H9 (cell line): ENCODE measurements around the gene EDN1. TPM values are rescaled to one million over a fixed set of nuclear protein-coding genes. Genes with fewer than 3 reads are reported as not detected.

Experiments
- DNase-seq: peaks from one replicate; pipeline ENCODE4 v3.0.0-alpha.2; 2017
- H2AFZ ChIP-seq: one replicate; pipeline ENCODE4 v1.6.1; 2013; ENCODE audit warnings: mild to moderate bottlenecking, low read length, control low read depth, moderate library complexity
- H2AK5ac ChIP-seq: 2 replicates; pipeline ENCODE4 v1.6.1; 2013; ENCODE audit warnings: low read length, control low read depth, mixed read lengths; ENCODE audit not compliant: insufficient read length
- H2BK120ac ChIP-seq: one replicate; pipeline ENCODE4 v1.6.1; 2013; ENCODE audit warnings: low read depth, mild to moderate bottlenecking, low read length, control low read depth, inconsistent platforms; ENCODE audit not compliant: poor library complexity, severe bottlenecking
- H2BK12ac ChIP-seq: 2 replicates; pipeline ENCODE4 v1.6.1; 2013; ENCODE audit warnings: low read length, control low read depth, mixed read lengths, low read depth; ENCODE audit not compliant: insufficient read length
- H2BK15ac ChIP-seq: 2 replicates; pipeline ENCODE4 v1.6.1; 2013; ENCODE audit warnings: low read depth, low read length, control low read depth
- H2BK20ac ChIP-seq: one replicate; pipeline ENCODE4 v1.6.1; 2013; ENCODE audit warnings: low read depth, mild to moderate bottlenecking, low read length, control low read depth, inconsistent platforms; ENCODE audit not compliant: poor library complexity, severe bottlenecking
- H2BK5ac ChIP-seq: 2 replicates; pipeline ENCODE4 v1.6.1; 2013; ENCODE audit warnings: low read length, control low read depth, mixed read lengths; ENCODE audit not compliant: insufficient read length
- H3K14ac ChIP-seq: 2 replicates; pipeline ENCODE4 v1.6.1; 2013; ENCODE audit warnings: low read length, control low read depth; ENCODE audit not compliant: insufficient read depth
- H3K18ac ChIP-seq: 2 replicates; pipeline ENCODE4 v1.6.1; 2013; ENCODE audit warnings: low read depth, mild to moderate bottlenecking, mixed read lengths, low read length, control low read depth; ENCODE audit not compliant: insufficient read length
- H3K23ac ChIP-seq: 2 replicates; pipeline ENCODE4 v1.6.1; 2013; ENCODE audit warnings: low read length, control low read depth, mixed read lengths, low read depth; ENCODE audit not compliant: insufficient read length
- H3K23me2 ChIP-seq: 2 replicates; pipeline ENCODE4 v1.6.1; 2013; ENCODE audit warnings: low read depth, mild to moderate bottlenecking, mixed read lengths, low read length, control low read depth; ENCODE audit not compliant: insufficient read length, poor library complexity, severe bottlenecking
- H3K27ac ChIP-seq: 2 replicates; pipeline ENCODE4 v1.5.1; 2013; ENCODE audit warnings: low read length, control low read depth, mixed read lengths, low read depth; ENCODE audit not compliant: insufficient read length
- H3K27me3 ChIP-seq: 2 replicates; pipeline ENCODE4 v1.6.1; 2013; ENCODE audit warnings: low read length, control low read depth, inconsistent platforms; ENCODE audit not compliant: insufficient read depth
- H3K4ac ChIP-seq: 2 replicates; pipeline ENCODE4 v1.6.1; 2013; ENCODE audit warnings: low read depth, mild to moderate bottlenecking, control low read depth, inconsistent platforms, low read length, moderate library complexity
- H3K4me1 ChIP-seq: 2 replicates; pipeline ENCODE4 v1.6.1; 2013; ENCODE audit warnings: low read length, control low read depth, inconsistent platforms; ENCODE audit not compliant: insufficient read depth
- H3K4me2 ChIP-seq: 2 replicates; pipeline ENCODE4 v1.6.1; 2013; ENCODE audit warnings: low read length, control low read depth, mixed read lengths; ENCODE audit not compliant: insufficient read length, insufficient read depth
- H3K56ac ChIP-seq: 2 replicates; pipeline ENCODE4 v1.6.1; 2013; ENCODE audit warnings: low read depth, mild to moderate bottlenecking, mixed read lengths, low read length, control low read depth; ENCODE audit not compliant: insufficient read length
- H3K79me1 ChIP-seq: 2 replicates; pipeline ENCODE4 v1.6.1; 2013; ENCODE audit warnings: low read depth, mild to moderate bottlenecking, moderate library complexity, low read length, control low read depth, inconsistent platforms; ENCODE audit not compliant: insufficient read depth, poor library complexity, severe bottlenecking
- H3K79me2 ChIP-seq: 2 replicates; pipeline ENCODE4 v1.6.1; 2013; ENCODE audit warnings: low read length, control low read depth, inconsistent platforms; ENCODE audit not compliant: insufficient read depth
- H3K9ac ChIP-seq: 2 replicates; pipeline ENCODE4 v1.6.1; 2013; ENCODE audit warnings: low read length, control low read depth, mixed read lengths; ENCODE audit not compliant: insufficient read length; ENCODE audit errors: extremely low read depth
- H3K9me3 ChIP-seq: one replicate; pipeline ENCODE4 v1.6.1; 2013; ENCODE audit warnings: low read depth, low read length, inconsistent platforms; ENCODE audit not compliant: control insufficient read depth
- H3T11ph ChIP-seq: one replicate; pipeline ENCODE4 v1.6.1; 2013; ENCODE audit warnings: mild to moderate bottlenecking, low read length, control low read depth, inconsistent platforms
- H4K20me1 ChIP-seq: one replicate; pipeline ENCODE4 v1.6.1; 2013; ENCODE audit not compliant: control insufficient read depth, insufficient read length, insufficient read depth
- H4K5ac ChIP-seq: 2 replicates; pipeline ENCODE4 v1.6.1; 2013; ENCODE audit warnings: low read depth, mild to moderate bottlenecking, mixed read lengths, low read length, control low read depth; ENCODE audit not compliant: insufficient read length
- H4K8ac ChIP-seq: replicated peaks from 2 replicates; pipeline ENCODE4 v1.6.1; 2013; ENCODE audit warnings: low read length, control low read depth, mixed read lengths, low read depth; ENCODE audit not compliant: insufficient read length
- H4K91ac ChIP-seq: 2 replicates; pipeline ENCODE4 v1.6.1; 2013; ENCODE audit warnings: low read depth, mild to moderate bottlenecking, moderate library complexity, mixed read lengths, low read length, control low read depth; ENCODE audit not compliant: insufficient read length
- H3K27ac Mint-ChIP-seq, 3 experiments: 2 replicates in 2 of 3; 3 replicates in 1 of 3; pipeline ENCODE4 v1.8.0; 2020 to 2021; ENCODE audit warnings: mixed read lengths in 3 of 3, mild to moderate bottlenecking in 1 of 3, moderate library complexity in 1 of 3
- H3K27me3 Mint-ChIP-seq: 2 replicates; pipeline ENCODE4 v1.8.0; 2021; ENCODE audit warnings: low read depth, mild to moderate bottlenecking, moderate library complexity, mixed read lengths
- H3K36me3 Mint-ChIP-seq, 3 experiments: 2 replicates in 2 of 3; 3 replicates in 1 of 3; pipeline ENCODE4 v1.8.0; 2020 to 2021; ENCODE audit warnings: low read depth in 3 of 3, mixed read lengths in 3 of 3; ENCODE audit not compliant: insufficient read depth in 1 of 3
- H3K4me1 Mint-ChIP-seq, 2 experiments: 2 replicates each; pipeline ENCODE4 v1.8.0; 2020; ENCODE audit warnings: mixed read lengths in 2 of 2
- H3K4me3 Mint-ChIP-seq, 2 experiments: 2 replicates in 1 of 2; 3 replicates in 1 of 2; pipeline ENCODE4 v1.8.0; 2020 to 2021; ENCODE audit warnings: mild to moderate bottlenecking in 2 of 2, mixed read lengths in 2 of 2, moderate library complexity in 1 of 2
- H3K9me3 Mint-ChIP-seq, 2 experiments: 2 replicates in 1 of 2; 3 replicates in 1 of 2; pipeline ENCODE4 v1.8.0; 2020; ENCODE audit warnings: mild to moderate bottlenecking in 2 of 2, mixed read lengths in 2 of 2, moderate library complexity in 1 of 2
- WGBS: extraction: QIAGEN DNeasy Blood & Tissue Kit; methylation state at CpG from one replicate; pipeline ENCODE4 v1.1.7; 2013; ENCODE audit warnings: missing lambda C conversion rate, low lambda C conversion rate, mixed read lengths; ENCODE audit not compliant: insufficient read length; ENCODE audit errors: extremely low coverage; 5-methylcytosine and 5-hydroxymethylcytosine counted together
- total RNA-seq: library from RNA; stranded (reverse); gene quantifications from 2 replicates; pipeline ENCODE4 v1.2.1, GENCODE V29; 2021
- TF ChIP-seq, protein P1 (sequence below): fragments of 200-600 bp; sonication (generic); conservative IDR thresholded peaks from 3 replicates; pipeline ENCODE4 v1.8.0; 2021; ENCODE audit warnings: antibody characterized with exemption, mild to moderate bottlenecking

EDN1 gene
- total RNA-seq, 1 experiment from 2014 or later = 2.1 TPM

- no peaks in the 10 kb centered on the region for H3K4me1 Mint-ChIP-seq
These were observed 21.1 kb upstream of the EDN1 start for GRCh38 chr6:12269110-12269509.

More at GRCh38 chr6:12269110-12269509, 21.1 kb upstream of the EDN1 start:
- H4K91ac ChIP-seq = no peak overlapping the region
- WGBS = no CpG with 5 or more reads among the region's 2 CpGs
- H3K27ac ChIP-seq = no peak overlapping the region
- no peak overlapping the region for H3K18ac ChIP-seq
- Mint-ChIP-seq H3K4me3 (no peak overlapping the region), H3K27me3 (no peaks in the 10 kb centered on the region), H3K9me3 (peaks cover 8 to 10% of the 10 kb centered on the region in 2 experiments), H3K27ac (no peak overlapping the region), H3K36me3 (peaks cover 0 to 7% (median 0%) of the 10 kb centered on the region in 3 experiments; a peak in 3 of 7 replicates)
- H2BK5ac ChIP-seq = no peak overlapping the region
- TF ChIP-seq, protein P1, sequence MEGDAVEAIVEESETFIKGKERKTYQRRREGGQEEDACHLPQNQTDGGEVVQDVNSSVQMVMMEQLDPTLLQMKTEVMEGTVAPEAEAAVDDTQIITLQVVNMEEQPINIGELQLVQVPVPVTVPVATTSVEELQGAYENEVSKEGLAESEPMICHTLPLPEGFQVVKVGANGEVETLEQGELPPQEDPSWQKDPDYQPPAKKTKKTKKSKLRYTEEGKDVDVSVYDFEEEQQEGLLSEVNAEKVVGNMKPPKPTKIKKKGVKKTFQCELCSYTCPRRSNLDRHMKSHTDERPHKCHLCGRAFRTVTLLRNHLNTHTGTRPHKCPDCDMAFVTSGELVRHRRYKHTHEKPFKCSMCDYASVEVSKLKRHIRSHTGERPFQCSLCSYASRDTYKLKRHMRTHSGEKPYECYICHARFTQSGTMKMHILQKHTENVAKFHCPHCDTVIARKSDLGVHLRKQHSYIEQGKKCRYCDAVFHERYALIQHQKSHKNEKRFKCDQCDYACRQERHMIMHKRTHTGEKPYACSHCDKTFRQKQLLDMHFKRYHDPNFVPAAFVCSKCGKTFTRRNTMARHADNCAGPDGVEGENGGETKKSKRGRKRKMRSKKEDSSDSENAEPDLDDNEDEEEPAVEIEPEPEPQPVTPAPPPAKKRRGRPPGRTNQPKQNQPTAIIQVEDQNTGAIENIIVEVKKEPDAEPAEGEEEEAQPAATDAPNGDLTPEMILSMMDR = no peak
- H3K23ac ChIP-seq = no peak overlapping the region
- no peaks in the 10 kb centered on the region for H3K23me2 ChIP-seq
- DNase-seq = no peak
- no peak overlapping the region for H3K9ac ChIP-seq
- H3K14ac ChIP-seq = no peak overlapping the region
- no peaks in the 10 kb centered on the region for H3K79me2 ChIP-seq
- H3T11ph ChIP-seq = no peak overlapping the region
- H2BK120ac ChIP-seq = no peak overlapping the region
- H3K4ac ChIP-seq = no peak overlapping the region
- no peak overlapping the region for H3K56ac ChIP-seq
- no peaks in the 10 kb centered on the region for H4K20me1 ChIP-seq
- H3K4me1 ChIP-seq = no peaks in the 10 kb centered on the region
- no peak overlapping the region for H3K4me2 ChIP-seq
- no peak overlapping the region for H4K8ac ChIP-seq
- no peaks in the 10 kb centered on the region for H3K9me3 ChIP-seq
- no peaks in the 10 kb centered on the region for H3K27me3 ChIP-seq
- H4K5ac ChIP-seq = no peak overlapping the region
- H2BK20ac ChIP-seq = no peak overlapping the region
- H2BK15ac ChIP-seq = no peak overlapping the region
- no peak overlapping the region for H2AFZ ChIP-seq
- no peak overlapping the region for H2AK5ac ChIP-seq
- H3K79me1 ChIP-seq = no peaks in the 10 kb centered on the region
- H2BK12ac ChIP-seq = no peak overlapping the region
